Hematopoietic multipotent progenitor cell treated with erythropoietin and hydrocortisone succinate and interleukin-3 and kit ligand, for 17 days (in vitro differentiated cells): ENCODE results near the gene PABPN1L.
"Not testable (repeated sequence)": the region's sequence is repeated elsewhere in the genome, so short reads cannot be mapped to it uniquely, and the experiment has no call there.

ENCODE experiments used
- DNase-seq: peaks from one replicate; pipeline ENCODE4 v3.0.0-alpha.2; 2015; ENCODE audit warnings: low spot score

The PABPN1L gene

DNA sequence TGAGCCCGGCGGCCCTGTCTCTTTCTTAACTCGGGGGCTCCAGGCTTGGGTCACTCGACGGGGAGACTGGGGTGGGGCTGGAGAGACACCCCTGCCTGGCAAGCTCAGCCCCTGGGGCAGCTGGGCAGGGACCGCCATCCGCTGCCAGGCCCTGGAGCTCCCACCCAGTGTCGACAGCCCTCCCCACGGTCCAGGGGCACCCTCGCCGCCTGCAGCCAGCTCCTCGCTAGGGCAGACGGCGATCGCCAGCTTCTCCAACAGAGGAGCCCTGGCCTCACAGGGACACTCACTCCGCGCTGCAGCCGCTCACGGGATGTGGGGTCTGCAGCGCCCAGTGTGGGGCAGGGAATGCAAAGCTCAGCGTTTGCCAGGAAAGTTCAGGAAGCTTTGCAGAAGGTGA is 38.7 kb downstream of the PABPN1L start:
- DNase-seq, result no peak

DNA sequence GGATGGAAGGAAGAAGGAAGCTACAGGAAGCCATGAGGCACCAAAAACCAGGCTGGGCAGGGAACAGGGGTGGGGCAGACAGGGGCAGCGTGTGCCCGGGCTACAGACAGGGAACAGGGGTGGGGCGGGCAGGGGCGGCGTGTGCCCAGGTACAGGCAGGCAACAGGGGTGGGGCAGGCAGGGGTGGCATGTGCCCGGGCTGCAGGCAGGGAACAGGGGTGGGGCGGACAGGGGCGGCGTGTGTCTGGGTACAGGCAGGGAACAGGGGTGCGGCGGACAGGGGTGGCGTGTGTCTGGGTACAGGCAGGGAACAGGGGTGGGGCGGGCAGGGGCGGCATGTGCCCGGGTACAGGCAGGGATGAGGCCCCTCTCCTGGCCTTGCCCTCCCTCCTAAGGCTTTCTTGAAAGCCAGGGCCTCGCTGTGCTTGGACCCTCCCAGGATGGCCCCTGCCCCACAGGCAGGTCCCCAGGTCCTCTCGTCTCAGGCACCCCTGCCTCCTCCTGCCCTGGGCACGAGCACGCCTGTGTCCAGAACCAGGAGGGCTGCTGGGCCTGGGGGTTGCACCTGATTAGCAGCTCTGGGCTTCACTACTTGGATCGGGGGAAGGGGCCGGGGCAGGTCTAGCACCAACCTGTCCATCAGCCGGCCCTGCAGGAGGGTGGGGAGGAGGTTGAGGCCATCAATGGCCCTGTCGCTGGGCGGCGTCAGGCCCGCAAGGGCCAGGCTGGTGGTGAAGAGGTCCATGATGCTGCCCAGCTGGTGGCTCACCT is 40.2 kb downstream of the PABPN1L start:
- DNase-seq, result no peak

DNA sequence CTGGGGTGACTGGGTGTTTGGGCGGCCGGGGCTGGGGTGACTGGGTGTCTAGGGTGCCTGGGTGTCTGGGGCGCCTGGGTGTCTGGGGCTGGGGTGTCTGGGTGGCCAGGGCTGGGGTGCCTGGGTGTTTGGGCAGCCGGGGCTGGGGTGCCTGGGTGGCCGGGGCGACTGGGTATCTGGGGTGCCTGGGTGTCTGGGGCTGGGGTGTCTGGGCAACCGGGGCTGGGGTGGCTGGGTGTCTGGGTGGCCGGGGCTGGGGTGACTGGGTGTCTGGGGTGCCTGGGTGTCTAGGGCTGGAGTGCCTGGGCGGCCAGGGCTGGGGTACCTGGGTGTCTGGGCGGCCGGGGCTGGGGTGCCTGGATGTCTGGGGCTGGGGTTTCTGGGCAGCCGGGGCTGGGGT is 41.3 kb downstream of the PABPN1L start:
- DNase-seq, result no peak

DNA sequence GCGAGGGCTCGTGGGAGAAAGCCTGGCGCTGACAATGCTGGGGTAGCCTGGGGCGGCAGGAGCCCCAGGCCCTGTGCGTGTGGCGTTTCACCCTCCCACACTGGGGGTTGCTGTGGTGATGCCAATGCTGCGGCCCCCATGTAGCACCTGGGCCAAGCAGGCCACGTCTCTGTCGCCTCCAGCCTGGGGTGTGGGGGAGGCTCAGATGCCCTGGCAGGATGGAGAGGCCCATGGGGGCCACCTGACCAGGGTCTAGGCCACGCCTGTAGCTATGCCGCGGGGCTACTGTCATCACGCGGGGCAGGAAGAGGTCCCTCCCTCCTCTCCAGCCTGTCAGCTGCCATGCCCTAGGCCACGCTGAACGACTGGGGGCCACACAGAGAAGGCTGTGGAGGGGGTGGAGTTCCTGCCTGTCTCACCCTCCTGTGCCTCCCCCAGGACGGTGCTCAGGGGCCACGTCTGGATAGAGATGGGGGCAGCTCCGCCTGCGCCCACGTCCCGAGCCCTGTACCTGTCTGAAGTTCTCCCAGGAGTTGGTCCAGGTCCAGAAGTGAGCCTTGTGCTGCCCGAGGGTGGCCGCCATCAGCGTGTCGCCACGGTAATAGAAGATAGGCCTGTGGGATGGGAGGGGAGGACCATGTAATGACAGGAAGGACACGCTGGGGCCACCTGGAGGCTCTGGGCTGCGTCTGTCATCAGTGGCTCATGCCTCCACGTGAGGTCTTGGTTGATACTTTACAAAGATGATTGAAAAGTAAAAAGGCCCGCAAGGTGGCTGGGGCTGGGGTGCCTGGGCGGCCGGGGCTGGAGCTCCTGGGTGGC is 42.0 kb downstream of the PABPN1L start:
- DNase-seq, result no peak

DNA sequence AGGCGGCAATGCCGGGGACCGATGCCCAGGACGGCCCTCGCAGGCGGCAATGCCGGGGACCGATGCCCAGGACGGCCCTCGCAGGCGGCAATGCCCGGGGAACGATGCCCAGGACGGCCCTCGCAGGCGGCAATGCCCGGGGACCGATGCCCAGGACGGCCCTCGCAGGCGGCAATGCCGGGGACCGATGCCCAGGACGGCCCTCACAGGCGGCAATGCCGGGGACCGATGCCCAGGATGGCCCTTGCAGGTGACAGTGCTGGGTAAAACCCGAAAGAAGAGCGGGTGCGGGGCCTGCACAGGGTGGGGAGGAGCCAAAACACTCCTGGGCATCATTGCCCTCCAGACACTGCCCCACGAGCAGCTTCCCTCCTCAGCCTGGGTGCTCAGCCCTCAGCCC is 42.8 kb downstream of the PABPN1L start:
- not testable (repeated sequence) for DNase-seq

DNA sequence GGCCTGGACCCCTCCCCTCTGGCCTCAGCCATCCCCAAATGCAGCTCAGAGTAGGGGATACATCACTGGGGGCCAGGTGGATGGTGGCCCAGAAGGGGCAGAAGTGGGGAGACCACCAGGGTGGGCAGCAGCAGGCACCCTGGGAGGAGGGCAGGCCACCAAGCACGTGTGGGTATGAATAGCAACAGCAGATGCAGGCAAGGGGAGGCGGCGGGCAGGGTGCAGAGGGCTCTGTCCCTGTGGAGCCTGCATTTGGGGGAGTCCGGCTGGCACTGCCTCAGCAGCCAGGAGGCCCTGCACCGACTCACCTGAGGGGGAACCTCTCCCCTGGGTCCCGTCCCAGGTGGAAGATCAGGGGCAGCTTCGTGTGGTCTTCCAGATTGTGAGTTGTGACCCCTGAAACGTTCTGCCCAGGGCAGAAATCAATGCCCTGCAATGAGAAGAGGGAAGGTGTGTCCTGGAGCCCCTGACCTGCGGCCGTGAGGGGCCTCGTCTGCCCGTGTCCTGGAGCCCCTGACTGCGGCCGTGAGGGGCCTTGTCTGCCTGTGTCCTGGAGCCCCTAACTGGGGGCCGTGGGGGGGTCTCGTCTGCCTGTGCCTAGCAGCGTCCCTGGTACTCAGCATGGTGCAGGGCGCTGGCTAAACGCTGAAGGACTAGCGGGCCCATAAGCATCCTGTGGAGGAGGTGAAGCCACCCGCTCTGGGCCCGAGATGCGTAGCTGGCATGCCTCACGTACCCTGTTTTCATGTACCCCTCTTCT is 44.0 kb downstream of the PABPN1L start:
- no peak for DNase-seq

DNA sequence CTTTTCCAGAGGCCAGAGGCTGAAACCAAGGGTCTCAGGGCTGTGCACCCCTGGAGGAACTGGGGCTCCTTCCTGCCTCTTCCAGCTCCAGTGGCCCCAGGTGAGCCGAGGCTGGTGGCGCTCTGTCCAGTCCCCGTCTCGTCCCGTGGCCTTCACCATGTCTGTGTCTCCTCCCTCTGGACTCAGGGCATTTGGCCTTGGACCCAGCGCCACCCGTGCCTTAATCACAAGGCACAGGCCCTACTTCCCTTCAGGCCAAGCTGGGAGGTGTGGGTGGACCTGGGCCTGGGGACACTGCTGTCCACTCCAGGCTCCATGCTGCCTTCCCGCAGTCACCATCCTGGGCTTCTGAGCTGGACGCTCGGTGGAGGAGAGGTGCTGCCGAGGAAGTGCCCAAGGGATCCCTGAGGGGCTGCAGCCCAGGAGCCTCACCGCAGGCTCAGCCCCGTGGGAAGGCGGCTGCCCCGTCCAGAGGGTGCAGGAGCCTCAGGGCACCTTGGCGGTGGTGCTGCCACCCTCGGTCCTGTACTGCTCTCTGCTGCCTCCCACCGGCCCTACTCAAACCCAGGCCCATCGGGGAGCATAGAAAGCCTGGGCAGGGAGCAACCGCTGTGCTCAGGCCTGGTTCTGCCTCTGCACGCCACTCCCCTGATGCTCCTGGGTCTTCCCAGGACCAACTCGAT is 45.2 kb downstream of the PABPN1L start:
- no peak for DNase-seq

DNA sequence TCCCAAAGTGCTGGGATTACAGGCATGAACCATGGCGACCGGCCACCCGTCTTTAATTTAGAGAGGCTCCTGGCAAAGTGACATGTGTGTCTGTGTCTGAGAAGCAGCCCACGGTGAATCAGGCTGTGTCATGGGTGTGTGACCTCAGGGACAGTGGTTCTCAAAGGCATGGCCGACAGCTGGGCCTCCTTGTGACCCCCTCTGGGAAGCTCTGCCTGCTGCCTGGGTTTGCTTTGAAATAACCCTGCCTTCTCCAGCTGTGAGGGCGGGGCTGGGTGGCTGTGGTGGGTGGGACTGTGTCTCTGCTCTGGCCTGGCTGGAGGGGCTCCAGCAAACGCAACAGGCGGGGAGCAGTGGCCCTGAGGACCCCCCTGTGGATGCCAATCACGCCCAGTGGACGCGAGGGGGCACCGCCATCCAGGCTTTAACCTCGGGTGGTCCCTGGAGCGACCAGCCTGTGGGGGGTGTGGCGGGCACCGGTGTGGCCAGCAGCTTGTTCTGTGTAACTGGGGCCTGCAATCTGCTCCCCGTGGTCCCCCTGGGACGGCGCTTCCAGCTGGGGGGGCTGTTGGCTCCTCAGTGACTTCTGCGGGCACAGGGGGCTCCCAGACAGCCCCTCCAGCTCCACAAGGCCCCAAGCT is 46.0 kb downstream of the PABPN1L start:
- no peak for DNase-seq

DNA sequence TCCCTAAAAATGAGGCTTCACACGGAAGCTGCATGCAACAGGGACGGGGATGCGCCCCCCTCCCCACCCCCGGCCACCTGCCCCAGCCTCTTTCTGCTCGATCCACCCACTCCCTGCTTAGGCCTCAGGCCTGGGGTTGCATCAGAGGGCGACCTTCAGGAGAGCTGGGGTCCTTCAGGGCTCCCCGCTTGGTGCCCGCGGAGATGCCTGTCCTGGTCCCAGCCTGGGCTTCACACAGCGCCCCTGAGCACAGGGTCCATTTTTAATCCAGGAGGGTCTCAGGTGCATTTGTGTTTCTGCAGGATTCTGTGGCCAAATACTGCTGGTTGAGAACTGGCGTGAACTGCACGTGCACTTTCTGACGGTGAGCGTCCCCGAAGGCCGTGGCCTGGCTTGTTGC is 47.3 kb downstream of the PABPN1L start:
- DNase-seq, result no peak

DNA sequence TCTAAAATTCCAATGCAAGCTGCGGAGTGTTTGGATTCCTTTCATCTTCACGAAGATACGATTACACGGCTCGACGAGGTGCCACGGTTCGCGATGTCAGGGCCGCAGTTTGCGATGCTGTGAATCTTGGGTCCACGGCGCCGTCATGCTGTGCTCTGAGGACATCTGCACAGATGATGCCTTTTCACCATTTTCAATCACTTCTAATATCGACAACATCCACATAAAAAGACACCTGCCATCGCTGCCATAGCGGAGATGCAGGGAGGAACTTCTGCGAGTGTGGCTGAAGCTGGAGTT is 47.9 kb downstream of the PABPN1L start:
- DNase-seq, result no peak

DNA sequence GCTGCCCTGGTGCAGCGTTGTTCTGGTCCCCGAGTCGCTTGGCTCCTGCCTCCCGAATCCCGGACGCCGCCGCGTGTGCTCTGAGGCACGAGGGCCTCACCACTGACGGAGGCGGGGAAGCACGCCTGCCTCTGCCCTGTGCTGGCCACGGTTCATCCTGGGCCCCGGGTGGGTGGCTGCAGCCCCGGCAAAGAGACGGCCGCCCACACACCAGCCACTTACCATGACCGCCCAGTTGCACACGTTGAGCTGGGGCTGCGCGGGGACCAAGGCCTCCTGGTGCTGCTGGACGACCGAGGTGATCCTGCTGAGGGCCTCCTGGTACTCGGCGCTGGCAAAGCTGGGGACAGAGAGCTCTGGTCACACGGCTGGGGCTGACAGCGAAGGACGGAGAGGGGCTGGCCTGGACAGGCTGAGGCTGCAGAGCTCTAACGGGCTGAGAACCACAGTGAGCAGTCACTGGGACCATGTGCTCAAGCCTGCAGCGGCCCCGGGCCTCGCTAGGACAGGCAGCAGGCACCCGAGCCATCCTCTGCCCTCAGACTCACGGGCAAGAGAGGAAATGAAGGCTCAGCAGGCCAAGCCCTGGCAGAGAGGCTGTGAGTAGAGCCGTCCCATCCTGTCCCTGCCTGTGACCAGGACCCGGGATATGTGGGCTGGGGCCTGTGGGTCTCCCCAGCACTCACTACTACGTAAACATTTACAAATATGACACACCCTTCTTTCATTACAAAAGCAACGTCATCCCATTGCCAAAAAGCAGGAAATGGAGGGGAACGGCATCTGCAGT is 48.5 kb downstream of the PABPN1L start:
- DNase-seq, result no peak

DNA sequence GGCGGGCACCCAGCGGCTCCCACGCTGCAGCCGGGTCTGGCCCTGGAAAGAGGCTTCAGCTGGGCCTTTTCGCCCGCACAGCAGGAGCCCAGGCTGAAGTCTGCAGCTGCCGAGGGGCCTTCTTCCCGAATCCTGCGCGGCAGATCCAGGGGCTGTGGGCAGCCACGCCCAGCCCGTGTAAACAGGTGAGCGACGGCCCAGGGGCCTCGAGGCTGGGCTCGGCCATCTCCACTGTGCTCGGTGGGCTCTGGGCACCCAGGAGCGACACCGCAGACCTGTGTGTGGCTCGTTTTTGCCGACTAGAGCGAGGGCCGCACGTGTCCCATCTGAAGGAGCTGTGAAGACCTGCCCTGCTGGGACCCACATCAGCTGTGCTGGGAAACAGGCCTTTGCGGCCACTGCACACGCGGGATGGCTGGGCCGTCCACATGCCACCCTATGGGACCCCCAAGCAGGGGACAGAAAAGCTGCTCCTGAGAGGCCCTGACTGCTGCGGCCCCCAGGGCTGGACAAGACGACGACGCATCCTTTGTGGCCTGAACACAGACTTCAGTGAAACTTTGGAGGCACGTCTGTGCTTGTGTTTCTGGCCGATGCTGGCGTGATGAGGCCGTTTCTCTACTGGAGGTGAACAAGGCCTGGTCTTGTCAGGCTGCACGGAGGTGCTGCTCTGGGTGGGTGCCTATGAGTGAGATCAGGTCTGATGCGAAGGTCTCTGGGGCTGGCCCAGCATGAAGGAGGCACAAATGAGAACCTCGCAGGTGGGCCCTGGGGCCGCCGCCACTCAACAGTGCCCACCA is 49.5 kb downstream of the PABPN1L start:
- DNase-seq, result no peak

DNA sequence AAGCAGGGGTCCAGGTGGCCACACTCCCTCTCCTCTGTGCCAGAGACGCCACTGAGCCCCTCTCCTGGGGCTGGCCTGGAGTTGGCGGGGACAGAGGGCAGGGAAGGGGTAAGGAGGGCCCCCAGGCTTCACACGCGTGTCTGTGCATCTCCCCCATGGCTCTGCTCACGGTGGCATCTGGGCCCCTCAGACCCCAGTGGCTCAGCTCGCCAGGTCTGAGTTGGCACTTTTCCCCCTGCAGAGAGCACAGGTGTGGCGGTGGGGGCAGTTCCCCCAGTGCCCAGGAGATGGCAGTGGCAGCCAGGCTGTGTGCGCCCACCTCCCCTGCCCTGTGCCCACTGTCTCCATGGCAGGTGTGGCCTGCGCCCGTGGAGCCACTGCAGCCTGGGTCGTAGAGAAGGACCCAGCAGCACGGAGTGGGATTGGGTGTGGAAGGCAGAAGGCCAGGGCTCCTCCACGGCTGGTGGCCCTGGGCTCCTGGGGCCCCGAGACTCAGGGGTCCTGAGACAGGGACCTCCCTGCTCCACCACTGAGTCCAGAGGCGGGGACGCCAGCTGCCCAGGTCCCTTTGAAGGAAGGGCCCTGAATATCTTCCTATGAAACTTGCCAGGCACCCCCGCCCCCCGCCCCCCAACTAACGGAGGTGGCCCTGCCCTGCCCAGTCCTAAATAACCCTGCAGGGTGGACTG is 50.4 kb downstream of the PABPN1L start:
- peak; percentile 11 for DNase-seq

DNA sequence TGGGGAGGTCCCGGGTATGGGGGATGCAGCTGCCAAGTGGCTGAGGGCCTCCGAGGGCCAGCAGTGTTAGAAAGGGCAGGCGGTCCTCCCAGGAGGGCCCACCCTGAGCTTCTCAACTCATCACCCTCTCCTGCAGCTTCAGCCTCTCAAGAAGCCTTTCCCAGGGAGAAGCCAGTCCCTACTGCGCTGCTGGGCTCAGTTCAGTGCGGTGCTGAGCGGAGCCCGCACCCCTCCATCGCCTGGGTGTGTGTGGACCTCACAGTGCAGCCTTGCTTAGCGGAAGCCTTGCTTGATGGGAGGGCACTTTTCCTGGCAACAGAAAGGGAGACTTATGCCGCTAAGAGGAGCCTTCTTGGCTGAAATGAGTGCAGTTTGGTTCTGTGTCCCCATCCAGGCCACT is 51.2 kb downstream of the PABPN1L start:
- DNase-seq, result no peak

DNA sequence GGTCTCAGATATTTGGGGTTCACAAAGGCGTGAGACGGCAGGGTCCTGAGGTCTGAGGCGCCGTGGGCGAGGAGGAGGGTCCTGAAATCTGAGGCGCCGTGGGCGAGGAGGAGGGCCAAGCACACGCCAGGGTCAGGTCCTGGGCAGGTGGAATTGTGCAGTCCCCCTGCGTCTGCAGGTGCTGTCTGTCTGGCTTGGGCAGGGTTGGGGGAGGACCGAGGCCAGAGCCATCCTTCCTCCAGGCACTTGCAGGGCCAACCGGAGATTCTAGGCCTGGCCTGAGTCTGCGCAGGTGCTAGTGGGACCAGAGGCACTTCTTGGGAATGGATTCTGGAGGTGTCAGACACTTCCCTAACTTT is 52.3 kb downstream of the PABPN1L start:
- no peak for DNase-seq
